H1 (cell line): ENCODE data around the gene MAP4K4. TPM values are rescaled to one million over a fixed set of nuclear protein-coding genes. Genes with fewer than 3 reads are reported as not detected.

Experiments
- TEAD4 ChIP-seq: IDR thresholded peaks from 2 replicates; pipeline ENCODE4 v1.6.1; 2012; ENCODE audit warnings: low read depth, low read length, inconsistent platforms, mixed read lengths
- polyA plus RNA-seq, 7 experiments: library from polyadenylated mRNA; depleted of rRNA in 3 of 7; stranded (reverse) in 5 of 7; unstranded in 2 of 7; fragments of >200 nt in 5 of 7; fragments of 200-250 nt in 2 of 7; gene quantifications; 1 replicate in 5 of 7; 2 replicates in 1 of 7; 4 replicates in 1 of 7; pipeline versions ENCODE4 v1.2.1 to v1.2.3, GENCODE V29; 2011 to 2013; ENCODE audit warnings: missing spikeins in 2 of 7, mixed read lengths in 2 of 7
- total RNA-seq: library from RNA; stranded (reverse); fragmentation: NEBNext Ultra II Directional; extraction: Animal tissue kit (Norgen Biotek cat#: 25700); gene quantifications from 2 replicates; pipeline ENCODE4 v1.2.1, GENCODE V29; 2021
- TF ChIP-seq, protein P1 (sequence below): fragments of 300-600 bp; sonication (generic); IDR thresholded peaks from 2 replicates; pipeline ENCODE4 v1.7.1; 2012; ENCODE audit warnings: low read length, moderate library complexity, mild to moderate bottlenecking, inconsistent platforms; ENCODE audit not compliant: insufficient replicate concordance

MAP4K4 gene
- total and polyA plus RNA-seq, 2 of the 8 experiments (the other 6 are each of a cell fraction or from before 2014, with no cell fraction given): 53.2 to 138 TPM

DNA sequence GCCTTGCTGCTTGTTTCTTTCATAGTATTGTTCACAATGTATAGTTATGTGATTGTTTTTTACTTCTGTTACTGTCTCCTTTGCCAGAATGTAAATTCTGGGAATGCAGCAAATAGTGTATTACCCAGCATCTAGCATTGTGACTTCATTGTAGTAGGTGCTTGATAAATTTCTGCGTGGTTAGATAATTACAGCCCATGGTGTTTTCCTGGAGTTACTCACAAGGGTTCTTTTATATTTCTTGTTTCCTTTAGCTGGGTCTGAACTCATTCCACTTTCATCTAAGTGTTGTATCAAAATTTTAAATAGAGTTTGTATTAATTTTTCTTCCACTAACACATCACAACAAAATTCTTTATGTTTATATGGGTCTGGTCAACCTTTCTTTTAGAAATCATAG, 132.6 kb downstream of the MAP4K4 start (continued):
- TF ChIP-seq, protein P1, sequence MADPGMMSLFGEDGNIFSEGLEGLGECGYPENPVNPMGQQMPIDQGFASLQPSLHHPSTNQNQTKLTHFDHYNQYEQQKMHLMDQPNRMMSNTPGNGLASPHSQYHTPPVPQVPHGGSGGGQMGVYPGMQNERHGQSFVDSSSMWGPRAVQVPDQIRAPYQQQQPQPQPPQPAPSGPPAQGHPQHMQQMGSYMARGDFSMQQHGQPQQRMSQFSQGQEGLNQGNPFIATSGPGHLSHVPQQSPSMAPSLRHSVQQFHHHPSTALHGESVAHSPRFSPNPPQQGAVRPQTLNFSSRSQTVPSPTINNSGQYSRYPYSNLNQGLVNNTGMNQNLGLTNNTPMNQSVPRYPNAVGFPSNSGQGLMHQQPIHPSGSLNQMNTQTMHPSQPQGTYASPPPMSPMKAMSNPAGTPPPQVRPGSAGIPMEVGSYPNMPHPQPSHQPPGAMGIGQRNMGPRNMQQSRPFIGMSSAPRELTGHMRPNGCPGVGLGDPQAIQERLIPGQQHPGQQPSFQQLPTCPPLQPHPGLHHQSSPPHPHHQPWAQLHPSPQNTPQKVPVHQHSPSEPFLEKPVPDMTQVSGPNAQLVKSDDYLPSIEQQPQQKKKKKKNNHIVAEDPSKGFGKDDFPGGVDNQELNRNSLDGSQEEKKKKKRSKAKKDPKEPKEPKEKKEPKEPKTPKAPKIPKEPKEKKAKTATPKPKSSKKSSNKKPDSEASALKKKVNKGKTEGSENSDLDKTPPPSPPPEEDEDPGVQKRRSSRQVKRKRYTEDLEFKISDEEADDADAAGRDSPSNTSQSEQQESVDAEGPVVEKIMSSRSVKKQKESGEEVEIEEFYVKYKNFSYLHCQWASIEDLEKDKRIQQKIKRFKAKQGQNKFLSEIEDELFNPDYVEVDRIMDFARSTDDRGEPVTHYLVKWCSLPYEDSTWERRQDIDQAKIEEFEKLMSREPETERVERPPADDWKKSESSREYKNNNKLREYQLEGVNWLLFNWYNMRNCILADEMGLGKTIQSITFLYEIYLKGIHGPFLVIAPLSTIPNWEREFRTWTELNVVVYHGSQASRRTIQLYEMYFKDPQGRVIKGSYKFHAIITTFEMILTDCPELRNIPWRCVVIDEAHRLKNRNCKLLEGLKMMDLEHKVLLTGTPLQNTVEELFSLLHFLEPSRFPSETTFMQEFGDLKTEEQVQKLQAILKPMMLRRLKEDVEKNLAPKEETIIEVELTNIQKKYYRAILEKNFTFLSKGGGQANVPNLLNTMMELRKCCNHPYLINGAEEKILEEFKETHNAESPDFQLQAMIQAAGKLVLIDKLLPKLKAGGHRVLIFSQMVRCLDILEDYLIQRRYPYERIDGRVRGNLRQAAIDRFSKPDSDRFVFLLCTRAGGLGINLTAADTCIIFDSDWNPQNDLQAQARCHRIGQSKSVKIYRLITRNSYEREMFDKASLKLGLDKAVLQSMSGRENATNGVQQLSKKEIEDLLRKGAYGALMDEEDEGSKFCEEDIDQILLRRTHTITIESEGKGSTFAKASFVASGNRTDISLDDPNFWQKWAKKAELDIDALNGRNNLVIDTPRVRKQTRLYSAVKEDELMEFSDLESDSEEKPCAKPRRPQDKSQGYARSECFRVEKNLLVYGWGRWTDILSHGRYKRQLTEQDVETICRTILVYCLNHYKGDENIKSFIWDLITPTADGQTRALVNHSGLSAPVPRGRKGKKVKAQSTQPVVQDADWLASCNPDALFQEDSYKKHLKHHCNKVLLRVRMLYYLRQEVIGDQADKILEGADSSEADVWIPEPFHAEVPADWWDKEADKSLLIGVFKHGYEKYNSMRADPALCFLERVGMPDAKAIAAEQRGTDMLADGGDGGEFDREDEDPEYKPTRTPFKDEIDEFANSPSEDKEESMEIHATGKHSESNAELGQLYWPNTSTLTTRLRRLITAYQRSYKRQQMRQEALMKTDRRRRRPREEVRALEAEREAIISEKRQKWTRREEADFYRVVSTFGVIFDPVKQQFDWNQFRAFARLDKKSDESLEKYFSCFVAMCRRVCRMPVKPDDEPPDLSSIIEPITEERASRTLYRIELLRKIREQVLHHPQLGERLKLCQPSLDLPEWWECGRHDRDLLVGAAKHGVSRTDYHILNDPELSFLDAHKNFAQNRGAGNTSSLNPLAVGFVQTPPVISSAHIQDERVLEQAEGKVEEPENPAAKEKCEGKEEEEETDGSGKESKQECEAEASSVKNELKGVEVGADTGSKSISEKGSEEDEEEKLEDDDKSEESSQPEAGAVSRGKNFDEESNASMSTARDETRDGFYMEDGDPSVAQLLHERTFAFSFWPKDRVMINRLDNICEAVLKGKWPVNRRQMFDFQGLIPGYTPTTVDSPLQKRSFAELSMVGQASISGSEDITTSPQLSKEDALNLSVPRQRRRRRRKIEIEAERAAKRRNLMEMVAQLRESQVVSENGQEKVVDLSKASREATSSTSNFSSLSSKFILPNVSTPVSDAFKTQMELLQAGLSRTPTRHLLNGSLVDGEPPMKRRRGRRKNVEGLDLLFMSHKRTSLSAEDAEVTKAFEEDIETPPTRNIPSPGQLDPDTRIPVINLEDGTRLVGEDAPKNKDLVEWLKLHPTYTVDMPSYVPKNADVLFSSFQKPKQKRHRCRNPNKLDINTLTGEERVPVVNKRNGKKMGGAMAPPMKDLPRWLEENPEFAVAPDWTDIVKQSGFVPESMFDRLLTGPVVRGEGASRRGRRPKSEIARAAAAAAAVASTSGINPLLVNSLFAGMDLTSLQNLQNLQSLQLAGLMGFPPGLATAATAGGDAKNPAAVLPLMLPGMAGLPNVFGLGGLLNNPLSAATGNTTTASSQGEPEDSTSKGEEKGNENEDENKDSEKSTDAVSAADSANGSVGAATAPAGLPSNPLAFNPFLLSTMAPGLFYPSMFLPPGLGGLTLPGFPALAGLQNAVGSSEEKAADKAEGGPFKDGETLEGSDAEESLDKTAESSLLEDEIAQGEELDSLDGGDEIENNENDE: no peak
- no peak for TF ChIP-seq TEAD4
